Neural cell (in vitro differentiated cells): Measurements from ENCODE around the gene PTPN21. TPM values are rescaled to one million over a fixed set of nuclear protein-coding genes. Genes with fewer than 3 reads are reported as not detected.

ENCODE experiments used
- H2AFZ ChIP-seq: fragments of 200-600, 300-800 bp; sonication (generic), shearing (Covaris generic); 2 replicates; pipeline ENCODE4 v1.6.0; 2014; ENCODE audit warnings: low read depth, mild to moderate bottlenecking, antibody characterized with exemption, low read length, moderate library complexity
- H3F3A ChIP-seq: fragments of 200-600 bp; shearing (Covaris generic); 2 replicates; pipeline ENCODE4 v1.6.1; 2016; ENCODE audit warnings: mild to moderate bottlenecking, moderate library complexity, mixed read lengths, antibody characterized with exemption, low read length; ENCODE audit not compliant: insufficient read depth, poor library complexity, severe bottlenecking
- H3K27ac ChIP-seq: fragments of 200-600, 300-800 bp; sonication (generic), shearing (Covaris generic); 2 replicates; pipeline ENCODE4 v1.5.1; 2014; ENCODE audit warnings: mild to moderate bottlenecking, low read length, moderate library complexity
- H3K27me3 ChIP-seq: fragments of 300-800, 200-600 bp; sonication (generic), shearing (Covaris generic); 2 replicates; pipeline ENCODE4 v1.6.0; 2014; ENCODE audit warnings: mild to moderate bottlenecking, low read depth, low read length, moderate library complexity; ENCODE audit not compliant: insufficient read depth
- H3K36me3 ChIP-seq: fragments of 300-800, 200-600 bp; sonication (generic), shearing (Covaris generic); 2 replicates; pipeline ENCODE4 v1.5.1; 2014; ENCODE audit warnings: mild to moderate bottlenecking, antibody characterized with exemption, low read length, moderate library complexity; ENCODE audit not compliant: insufficient read depth
- H3K4me2 ChIP-seq: fragments of 300-800, 200-600 bp; sonication (generic), shearing (Covaris generic); 2 replicates; pipeline ENCODE4 v1.6.0; 2014; ENCODE audit warnings: mild to moderate bottlenecking, low read length
- H3K4me3 ChIP-seq: fragments of 300-800, 200-600 bp; sonication (generic), shearing (Covaris generic); 2 replicates; pipeline ENCODE4 v1.5.1; 2014; ENCODE audit warnings: mild to moderate bottlenecking, low read length, moderate library complexity
- H3K79me2 ChIP-seq: fragments of 200-600 bp; shearing (Covaris generic); replicated peaks from 2 replicates; pipeline ENCODE4 v1.6.0; 2014; ENCODE audit warnings: mild to moderate bottlenecking, low read length, moderate library complexity; ENCODE audit not compliant: insufficient read depth
- H3K9ac ChIP-seq: fragments of 300-800, 200-600 bp; sonication (generic), shearing (Covaris generic); 2 replicates; pipeline ENCODE4 v1.6.1; 2016; ENCODE audit warnings: mild to moderate bottlenecking, low read length, mixed read lengths
- H3K9me2 ChIP-seq: fragments of 200-600 bp; shearing (Covaris generic); 2 replicates; pipeline ENCODE4 v1.6.1; 2016; ENCODE audit warnings: mild to moderate bottlenecking, low read length, mixed read lengths; ENCODE audit not compliant: insufficient read depth
- H3K9me3 ChIP-seq: fragments of 200-600, 300-800 bp; sonication (generic), shearing (Covaris generic); 2 replicates; pipeline ENCODE4 v1.6.1; 2016; ENCODE audit warnings: mild to moderate bottlenecking, mixed run types, low read length, moderate library complexity, mixed read lengths
- H4K20me1 ChIP-seq: fragments of 200-600 bp; shearing (Covaris generic); 2 replicates; pipeline ENCODE4 v1.6.1; 2016; ENCODE audit warnings: mild to moderate bottlenecking, mixed run types; ENCODE audit not compliant: insufficient read depth
- EP300 ChIP-seq: fragments of 450-650 bp; conservative IDR thresholded peaks from 2 replicates; pipeline ENCODE4 v1.6.1; 2014; ENCODE audit warnings: antibody characterized with exemption, mild to moderate bottlenecking, moderate library complexity; ENCODE audit not compliant: poor library complexity, severe bottlenecking
- EZH2 ChIP-seq: fragments of 200-600, 300-800 bp; shearing (Covaris generic), sonication (generic); IDR thresholded peaks from 2 replicates; pipeline ENCODE4 v1.6.1; 2014; ENCODE audit warnings: antibody characterized with exemption, low read length, borderline replicate concordance, mild to moderate bottlenecking; ENCODE audit not compliant: insufficient read depth, poor library complexity, severe bottlenecking
- MXI1 ChIP-seq: fragments of 450-650 bp; conservative IDR thresholded peaks from 2 replicates; pipeline ENCODE4 v1.6.1; 2014; ENCODE audit warnings: antibody characterized with exemption, mild to moderate bottlenecking; ENCODE audit not compliant: poor library complexity, severe bottlenecking
- POLR2AphosphoS5 ChIP-seq: IDR thresholded peaks from 2 replicates; pipeline ENCODE4 v1.6.1; 2012
- RAD21 ChIP-seq: fragments of 450-650 bp; conservative IDR thresholded peaks from 2 replicates; pipeline ENCODE4 v1.6.1; 2014; ENCODE audit warnings: antibody characterized with exemption, mild to moderate bottlenecking, moderate library complexity
- SMC3 ChIP-seq: fragments of 450-650 bp; conservative IDR thresholded peaks from 2 replicates; pipeline ENCODE4 v1.6.1; 2014; ENCODE audit warnings: antibody characterized with exemption, mild to moderate bottlenecking, moderate library complexity; ENCODE audit not compliant: poor library complexity
- TAF1 ChIP-seq: IDR thresholded peaks from 2 replicates; pipeline ENCODE4 v1.6.1; 2012; ENCODE audit warnings: low read depth
- polyA plus RNA-seq: library from polyadenylated mRNA; depleted of rRNA; stranded (reverse); fragments of >200 nt; gene quantifications from 2 replicates; pipeline ENCODE4 v1.2.3, GENCODE V29; 2014
- TF ChIP-seq, protein P1 (sequence below): fragments of 450-650 bp; IDR thresholded peaks from 2 replicates; pipeline ENCODE4 v1.5.1; 2014; ENCODE audit warnings: antibody characterized with exemption, mild to moderate bottlenecking, moderate library complexity; ENCODE audit not compliant: poor library complexity, severe bottlenecking
- TF ChIP-seq, protein P2 (sequence below): IDR thresholded peaks from 2 replicates; pipeline ENCODE4 v1.6.1; 2012; ENCODE audit warnings: borderline replicate concordance

Gene PTPN21
- polyA plus RNA-seq, 1 donor from 2014 or later = 4.1 TPM

DNA sequence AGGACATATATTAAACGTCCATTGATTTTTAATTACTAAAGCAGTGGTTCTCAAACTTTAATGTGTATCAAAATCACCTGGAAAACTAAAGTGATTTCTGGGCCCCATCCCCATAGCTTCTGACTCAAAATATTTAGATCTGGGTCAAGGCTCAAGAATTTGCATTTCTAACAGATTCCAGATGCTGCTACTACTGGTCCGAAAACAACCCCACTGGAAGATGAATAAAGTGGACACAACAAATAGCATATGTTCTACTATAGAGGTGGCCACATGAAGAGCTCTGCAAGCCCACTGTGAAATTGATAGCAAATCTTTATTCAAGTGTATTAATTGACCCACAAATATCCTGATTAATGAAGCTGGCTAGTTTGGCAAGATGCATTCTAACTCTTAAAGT lies 99.9 kb downstream of the PTPN21 start:
- Histone ChIP-seq H3K4me2 (no peak overlapping the region), H3K4me3 (no peak overlapping the region), H3K27me3 (no peaks in the 10 kb centered on the region), H3K9ac (no peak overlapping the region), H3K36me3 (peaks cover 13% of the 10 kb centered on the region), H3K9me3 (no peaks in the 10 kb centered on the region), H3K79me2 (no peaks in the 10 kb centered on the region), H2AFZ (no peak overlapping the region), H3F3A (no peaks in the 10 kb centered on the region), H3K27ac (no peak overlapping the region), H4K20me1 (no peaks in the 10 kb centered on the region), H3K9me2 (no peaks in the 10 kb centered on the region)
- no peak for TF ChIP-seq SMC3
- TF ChIP-seq MXI1 = no peak
- no peak for TF ChIP-seq TAF1
- TF ChIP-seq RAD21 = no peak
- TF ChIP-seq, protein P1, sequence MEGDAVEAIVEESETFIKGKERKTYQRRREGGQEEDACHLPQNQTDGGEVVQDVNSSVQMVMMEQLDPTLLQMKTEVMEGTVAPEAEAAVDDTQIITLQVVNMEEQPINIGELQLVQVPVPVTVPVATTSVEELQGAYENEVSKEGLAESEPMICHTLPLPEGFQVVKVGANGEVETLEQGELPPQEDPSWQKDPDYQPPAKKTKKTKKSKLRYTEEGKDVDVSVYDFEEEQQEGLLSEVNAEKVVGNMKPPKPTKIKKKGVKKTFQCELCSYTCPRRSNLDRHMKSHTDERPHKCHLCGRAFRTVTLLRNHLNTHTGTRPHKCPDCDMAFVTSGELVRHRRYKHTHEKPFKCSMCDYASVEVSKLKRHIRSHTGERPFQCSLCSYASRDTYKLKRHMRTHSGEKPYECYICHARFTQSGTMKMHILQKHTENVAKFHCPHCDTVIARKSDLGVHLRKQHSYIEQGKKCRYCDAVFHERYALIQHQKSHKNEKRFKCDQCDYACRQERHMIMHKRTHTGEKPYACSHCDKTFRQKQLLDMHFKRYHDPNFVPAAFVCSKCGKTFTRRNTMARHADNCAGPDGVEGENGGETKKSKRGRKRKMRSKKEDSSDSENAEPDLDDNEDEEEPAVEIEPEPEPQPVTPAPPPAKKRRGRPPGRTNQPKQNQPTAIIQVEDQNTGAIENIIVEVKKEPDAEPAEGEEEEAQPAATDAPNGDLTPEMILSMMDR = no peak
- no peak for TF ChIP-seq EP300
- TF ChIP-seq POLR2AphosphoS5 = no peak
- TF ChIP-seq, protein P2, sequence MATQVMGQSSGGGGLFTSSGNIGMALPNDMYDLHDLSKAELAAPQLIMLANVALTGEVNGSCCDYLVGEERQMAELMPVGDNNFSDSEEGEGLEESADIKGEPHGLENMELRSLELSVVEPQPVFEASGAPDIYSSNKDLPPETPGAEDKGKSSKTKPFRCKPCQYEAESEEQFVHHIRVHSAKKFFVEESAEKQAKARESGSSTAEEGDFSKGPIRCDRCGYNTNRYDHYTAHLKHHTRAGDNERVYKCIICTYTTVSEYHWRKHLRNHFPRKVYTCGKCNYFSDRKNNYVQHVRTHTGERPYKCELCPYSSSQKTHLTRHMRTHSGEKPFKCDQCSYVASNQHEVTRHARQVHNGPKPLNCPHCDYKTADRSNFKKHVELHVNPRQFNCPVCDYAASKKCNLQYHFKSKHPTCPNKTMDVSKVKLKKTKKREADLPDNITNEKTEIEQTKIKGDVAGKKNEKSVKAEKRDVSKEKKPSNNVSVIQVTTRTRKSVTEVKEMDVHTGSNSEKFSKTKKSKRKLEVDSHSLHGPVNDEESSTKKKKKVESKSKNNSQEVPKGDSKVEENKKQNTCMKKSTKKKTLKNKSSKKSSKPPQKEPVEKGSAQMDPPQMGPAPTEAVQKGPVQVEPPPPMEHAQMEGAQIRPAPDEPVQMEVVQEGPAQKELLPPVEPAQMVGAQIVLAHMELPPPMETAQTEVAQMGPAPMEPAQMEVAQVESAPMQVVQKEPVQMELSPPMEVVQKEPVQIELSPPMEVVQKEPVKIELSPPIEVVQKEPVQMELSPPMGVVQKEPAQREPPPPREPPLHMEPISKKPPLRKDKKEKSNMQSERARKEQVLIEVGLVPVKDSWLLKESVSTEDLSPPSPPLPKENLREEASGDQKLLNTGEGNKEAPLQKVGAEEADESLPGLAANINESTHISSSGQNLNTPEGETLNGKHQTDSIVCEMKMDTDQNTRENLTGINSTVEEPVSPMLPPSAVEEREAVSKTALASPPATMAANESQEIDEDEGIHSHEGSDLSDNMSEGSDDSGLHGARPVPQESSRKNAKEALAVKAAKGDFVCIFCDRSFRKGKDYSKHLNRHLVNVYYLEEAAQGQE = no peak
- no peak for TF ChIP-seq EZH2

DNA sequence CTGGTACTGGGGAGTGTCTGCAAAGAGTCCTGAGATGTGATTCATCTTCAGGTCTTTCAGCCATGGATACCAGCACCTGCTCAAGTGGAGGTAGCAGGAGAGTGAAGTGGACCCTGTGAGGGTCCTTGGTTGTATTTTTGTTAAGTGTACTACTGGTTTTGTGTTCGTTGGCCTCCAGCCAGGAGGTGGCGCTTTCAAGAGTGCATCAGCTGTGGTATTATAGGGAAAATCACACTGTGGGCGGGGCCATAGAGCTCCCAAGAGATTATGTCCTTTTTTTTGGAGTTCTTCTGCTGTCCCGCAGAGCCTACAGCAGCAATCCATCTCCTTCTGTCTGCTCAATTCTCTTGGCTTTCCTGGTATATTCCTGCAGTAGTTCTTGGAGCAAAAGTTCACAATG lies 102.6 kb downstream of the PTPN21 start:
- Histone ChIP-seq H3K4me3 (no peak overlapping the region), H2AFZ (no peak overlapping the region), H3K27me3 (no peaks in the 10 kb centered on the region), H4K20me1 (no peaks in the 10 kb centered on the region), H3K27ac (no peak overlapping the region), H3K79me2 (no peaks in the 10 kb centered on the region), H3K9me3 (no peaks in the 10 kb centered on the region), H3K36me3 (peaks cover 13% of the 10 kb centered on the region), H3K4me2 (no peak overlapping the region), H3K9ac (no peak overlapping the region), H3F3A (no peaks in the 10 kb centered on the region), H3K9me2 (no peaks in the 10 kb centered on the region)
- no peak for TF ChIP-seq TAF1
- no peak for TF ChIP-seq MXI1
- TF ChIP-seq EZH2 = no peak
- TF ChIP-seq, protein P2 = no peak
- no peak for TF ChIP-seq POLR2AphosphoS5
- no peak for TF ChIP-seq RAD21
- TF ChIP-seq EP300 = no peak
- TF ChIP-seq, protein P1 = no peak
- no peak for TF ChIP-seq SMC3
